ENCODE results near the gene HOXD10.

GRCh38 chr2:176146645-176147044 is 30.1 kb downstream of the HOXD10 start:
- no peak for TF ChIP-seq EGR1 (IDR thresholded peaks at IDR 0.05)
- no peak for TF ChIP-seq ZBTB7A (IDR thresholded peaks at IDR 0.05; ENCODE audit: low read depth)
- no peak for TF ChIP-seq REST (IDR thresholded peaks at IDR 0.05; ENCODE audit: low read depth)
